Measurements from ENCODE around the gene PRKCH. TPM values are rescaled to one million over a fixed set of nuclear protein-coding genes. Genes with fewer than 3 reads are reported as not detected.
A peak's percentile ranks its signal among the peaks of the same experiment; 100 is the strongest.

Gene PRKCH
- total and polyA plus RNA-seq, 12 donors, result 8.3 to 25.1 (median 17.7) TPM

DNA sequence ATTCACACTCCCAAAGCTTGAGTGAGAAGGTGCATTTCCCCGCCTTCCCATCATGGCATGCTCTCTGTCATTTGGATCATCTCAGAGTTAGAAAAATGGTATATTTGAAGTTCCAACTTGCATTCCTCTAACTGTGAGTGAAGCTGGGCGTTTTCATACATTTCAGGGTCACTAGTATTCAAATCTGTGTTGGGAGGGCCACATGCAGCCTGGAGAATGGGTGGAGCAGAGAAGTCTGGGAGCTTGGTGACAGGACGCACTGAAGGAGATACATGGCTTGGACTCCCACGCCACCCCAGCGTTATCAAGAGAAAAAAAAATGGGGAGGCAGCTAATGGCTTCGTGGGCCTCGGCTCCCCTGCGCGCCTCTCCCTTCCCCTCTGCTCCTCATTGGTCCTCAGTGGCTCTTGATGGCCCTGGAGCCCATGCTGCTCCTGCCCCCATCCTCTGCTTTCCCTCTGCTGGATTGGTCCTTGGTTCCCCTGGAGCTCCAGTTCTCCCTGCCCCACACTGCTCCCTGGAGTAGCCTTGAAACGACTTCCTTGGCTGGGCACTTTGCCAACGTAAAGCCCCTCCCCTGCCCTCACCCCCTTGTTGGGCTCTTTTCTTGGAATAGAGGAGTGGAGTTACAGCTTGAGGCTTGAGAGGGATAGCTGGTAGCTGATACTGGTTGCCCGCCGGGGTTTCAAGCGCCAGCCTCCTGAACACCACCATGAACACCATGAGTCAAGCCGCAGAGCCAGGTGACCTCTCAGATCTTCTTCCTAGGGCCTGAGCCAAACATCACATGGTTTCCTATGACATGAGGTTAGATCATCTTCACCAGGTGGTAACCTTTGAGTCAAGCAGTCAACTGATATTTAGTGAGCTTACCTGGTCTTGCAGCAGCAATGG, 139.6 kb downstream of the PRKCH start:
- Histone ChIP-seq H3K4me3 (no peak overlapping the region), H3K27ac (peak overlapping the region in 3 of 10 donors; percentile 28 to 53 (median 43)), H3K9me3 (peaks cover 0 to 7% (median 0%) of the 10 kb centered on the region in 11 donors), H3K4me1 (peaks cover 0 to 43% (median 33%) of the 10 kb centered on the region in 9 donors), H3K27me3 (no peaks in the 10 kb centered on the region), H3K36me3 (peaks cover 0 to 40% (median 4%) of the 10 kb centered on the region in 9 donors)
- intact Hi-C loops (cut with DNase I), result loop anchor here in 8 of 10 donors (2.0 to 10.0 kb wide), 7 partner anchors 164 to 378 kb away; partner anchors contain the start of gene SNAPC1 (in 3 of the 8)
- DNase-seq (no peak), ATAC-seq (peak in 1 of 8 donors; percentile 16)
- WGBS, 2 donors, result 59 to 68% methylated on average over 15 of the region's 15 CpGs
- TF ChIP-seq, protein P1, sequence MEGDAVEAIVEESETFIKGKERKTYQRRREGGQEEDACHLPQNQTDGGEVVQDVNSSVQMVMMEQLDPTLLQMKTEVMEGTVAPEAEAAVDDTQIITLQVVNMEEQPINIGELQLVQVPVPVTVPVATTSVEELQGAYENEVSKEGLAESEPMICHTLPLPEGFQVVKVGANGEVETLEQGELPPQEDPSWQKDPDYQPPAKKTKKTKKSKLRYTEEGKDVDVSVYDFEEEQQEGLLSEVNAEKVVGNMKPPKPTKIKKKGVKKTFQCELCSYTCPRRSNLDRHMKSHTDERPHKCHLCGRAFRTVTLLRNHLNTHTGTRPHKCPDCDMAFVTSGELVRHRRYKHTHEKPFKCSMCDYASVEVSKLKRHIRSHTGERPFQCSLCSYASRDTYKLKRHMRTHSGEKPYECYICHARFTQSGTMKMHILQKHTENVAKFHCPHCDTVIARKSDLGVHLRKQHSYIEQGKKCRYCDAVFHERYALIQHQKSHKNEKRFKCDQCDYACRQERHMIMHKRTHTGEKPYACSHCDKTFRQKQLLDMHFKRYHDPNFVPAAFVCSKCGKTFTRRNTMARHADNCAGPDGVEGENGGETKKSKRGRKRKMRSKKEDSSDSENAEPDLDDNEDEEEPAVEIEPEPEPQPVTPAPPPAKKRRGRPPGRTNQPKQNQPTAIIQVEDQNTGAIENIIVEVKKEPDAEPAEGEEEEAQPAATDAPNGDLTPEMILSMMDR (IDR thresholded peaks at IDR 0.05), result no peak

DNA sequence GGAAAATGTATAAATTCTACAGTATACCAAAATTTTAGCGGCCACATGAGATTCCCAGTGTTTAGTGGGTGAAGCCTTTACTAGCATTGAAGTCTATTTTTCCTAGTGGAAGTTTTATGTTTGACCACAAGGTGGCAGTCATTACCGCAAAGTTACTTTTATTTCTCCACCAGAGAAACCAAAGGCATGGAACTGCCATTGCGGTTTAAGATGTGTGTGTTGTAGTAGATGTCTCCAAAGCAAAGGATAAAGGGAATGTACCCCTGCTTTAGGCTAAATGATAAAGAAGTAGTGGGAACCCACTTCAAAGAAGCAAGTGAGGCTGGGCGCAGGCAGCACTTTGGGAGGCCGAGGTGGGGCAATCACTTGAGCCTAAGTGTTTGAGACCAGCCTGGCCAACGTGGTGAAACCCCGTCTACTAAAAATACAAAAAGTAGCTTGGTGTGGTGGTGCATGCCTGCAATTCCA, 140.5 kb downstream of the PRKCH start:
- H3K36me3 ChIP-seq, result peaks cover 0 to 39% (median 4%) of the 10 kb centered on the region in 9 donors
- no peaks in the 10 kb centered on the region for H3K27me3 ChIP-seq
- intact Hi-C loops (cut with DNase I), result loop anchor here in 9 of 10 donors (2.0 to 10.0 kb wide), 8 partner anchors 165 to 377 kb away; partner anchors contain the start of gene SNAPC1 (in 3 of the 9)
- ATAC-seq (peak; percentile 12 to 67 (median 54)), DNase-seq (peak in 1 of 2 donors; percentile 65)
- peaks cover 0 to 7% (median 0%) of the 10 kb centered on the region in 11 donors for H3K9me3 ChIP-seq
- 23 to 40% methylated on average over 7 of the region's 7 CpGs for WGBS, 2 donors
- H3K4me3 ChIP-seq, result no peak overlapping the region
- H3K4me1 ChIP-seq, result peaks cover 0 to 43% (median 35%) of the 10 kb centered on the region in 9 donors
- TF ChIP-seq, protein P1 (IDR thresholded peaks at IDR 0.05), result peak; percentile 72 to 85 (median 82)
- peak overlapping the region in 7 of 10 donors; percentile 38 to 74 (median 53) for H3K27ac ChIP-seq

DNA sequence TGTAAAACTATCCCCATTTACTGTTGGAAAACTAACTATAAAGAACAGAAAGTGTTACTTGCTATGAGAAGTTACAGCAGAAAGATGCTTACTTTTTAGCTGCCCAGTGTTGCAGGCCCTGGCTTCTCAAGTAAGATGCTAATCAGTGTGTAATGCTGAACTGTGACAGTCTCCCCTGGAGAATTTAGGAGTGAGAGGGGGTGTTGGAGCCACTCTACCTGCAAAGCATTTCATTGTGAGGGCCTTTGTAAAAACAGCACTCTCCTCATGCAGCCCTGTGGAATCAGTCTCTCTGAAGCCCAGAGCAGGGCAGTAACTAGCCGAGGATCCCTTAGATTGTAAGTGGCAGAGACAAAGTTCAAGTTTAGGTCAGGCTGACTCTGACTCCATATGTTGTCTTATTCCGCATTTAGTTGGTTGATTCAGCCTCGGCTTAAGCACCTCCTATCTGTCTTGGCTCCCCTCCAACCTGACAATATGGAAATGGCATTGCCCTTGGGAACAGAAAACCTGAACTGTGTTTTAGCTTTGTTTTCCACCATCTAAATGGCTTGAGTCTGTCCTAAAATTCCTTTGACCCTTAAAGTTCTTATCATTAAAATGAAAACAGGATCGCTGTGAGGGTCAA, 141.3 kb downstream of the PRKCH start:
- ATAC-seq (peak in 6 of 8 donors; percentile 19 to 61 (median 42)), DNase-seq (no peak)
- Histone ChIP-seq H3K9me3 (peaks cover 0 to 7% (median 0%) of the 10 kb centered on the region in 11 donors), H3K4me3 (no peak overlapping the region), H3K27ac (peak overlapping the region in 8 of 10 donors; percentile 20 to 74 (median 52)), H3K27me3 (no peaks in the 10 kb centered on the region), H3K36me3 (peaks cover 0 to 32% (median 4%) of the 10 kb centered on the region in 9 donors), H3K4me1 (peaks cover 0 to 51% (median 41%) of the 10 kb centered on the region in 9 donors)
- intact Hi-C loops (cut with DNase I), result loop anchor here in 9 of 10 donors (2.0 to 10.0 kb wide), 6 partner anchors 165 to 375 kb away; partner anchors contain the start of gene SNAPC1 (in 3 of the 9)
- TF ChIP-seq, protein P1 (IDR thresholded peaks at IDR 0.05), result no peak
- 15 to 30% methylated on average over 4 of the region's 4 CpGs for WGBS, 2 donors

Data from heart right ventricle (tissue), 16 donors.